Keratinocyte (primary cell): Measurements from ENCODE around the gene NFATC2.

Source experiments
- CTCF ChIP-seq, 3 experiments: IDR thresholded peaks in 1 of 3; conservative IDR thresholded peaks in 1 of 3; optimal IDR thresholded peaks in 1 of 3; 2 replicates in 2 of 3; 3 replicates in 1 of 3; pipeline versions ENCODE3 to v1.5.1; 2011; ENCODE audit warnings: low read length in 3 of 3, mild to moderate bottlenecking in 3 of 3, moderate library complexity in 2 of 3, control low read depth in 1 of 3, inconsistent platforms in 1 of 3; ENCODE audit not compliant: insufficient read depth in 2 of 3; ENCODE audit errors: extremely low read depth in 1 of 3
- EZH2 ChIP-seq: IDR thresholded peaks from one replicate; pipeline ENCODE4 v1.6.1; 2012; ENCODE audit warnings: inconsistent platforms, mild to moderate bottlenecking, low read length, moderate library complexity

- no peak for TF ChIP-seq CTCF (optimal IDR thresholded peaks at IDR 0.05 in 1 of 3, IDR thresholded peaks at IDR 0.05 in 1 of 3, conservative IDR thresholded peaks at IDR 0.05 in 1 of 3; ENCODE audit: extremely low read depth in 1 of 3, insufficient read depth in 2 of 3, low read length in 3 of 3)
- no peak for TF ChIP-seq EZH2
These were observed 12.8 kb downstream of the NFATC2 start for GRCh38 chr20:51529758-51530157.
